HG03066 (cell line): Measurements from ENCODE around the gene DDI1.

ENCODE experiments used
- ATAC-seq: cut with Tn5 transposase; IDR thresholded peaks from one replicate; pipeline ENCODE4 v1.9.1; 2021; ENCODE audit warnings: low read depth; ENCODE audit not compliant: unreplicated experiment

Gene DDI1

GRCh38 chr11:104036588-104036987 is at the start of gene DDI1:
Gene DDI1, plus strand, starts transcription at chr11:104036640. Its CDS starts 183 bp downstream, at chr11:104036823.
- no peak for ATAC-seq

GRCh38 chr11:103987629-103988594 is 48.5 kb upstream of the DDI1 start:
- no peak for ATAC-seq

GRCh38 chr11:103988595-103988969 is 47.9 kb upstream of the DDI1 start:
- no peak for ATAC-seq

- no peak for ATAC-seq
Observed at GRCh38 chr11:103993507-103993906, 42.9 kb upstream of the DDI1 start.

- ATAC-seq = no peak
Observed at GRCh38 chr11:103994094-103994493, 42.3 kb upstream of the DDI1 start.

- ATAC-seq = no peak
Observed at GRCh38 chr11:103994518-103994917, 41.9 kb upstream of the DDI1 start.

- ATAC-seq = no peak
Observed at GRCh38 chr11:103995896-103996295, 40.5 kb upstream of the DDI1 start.

- ATAC-seq = peak; percentile 46
Observed at GRCh38 chr11:103997082-103997481, 39.4 kb upstream of the DDI1 start.

GRCh38 chr11:103998826-103999508 is 37.5 kb upstream of the DDI1 start:
- no peak for ATAC-seq

GRCh38 chr11:104000798-104001197 is 35.6 kb upstream of the DDI1 start:
- no peak for ATAC-seq

GRCh38 chr11:104001561-104002056 is 34.8 kb upstream of the DDI1 start:
- ATAC-seq = no peak

GRCh38 chr11:104003491-104003890 is 32.9 kb upstream of the DDI1 start:
- no peak for ATAC-seq

- ATAC-seq = no peak
Observed at GRCh38 chr11:104005234-104005855, 31.1 kb upstream of the DDI1 start.

GRCh38 chr11:104009744-104010143 is 26.7 kb upstream of the DDI1 start:
- no peak for ATAC-seq

GRCh38 chr11:104011044-104011443 is 25.4 kb upstream of the DDI1 start:
- no peak for ATAC-seq

- ATAC-seq = peak; percentile 95
Observed at GRCh38 chr11:104015649-104016415, 20.6 kb upstream of the DDI1 start.

GRCh38 chr11:104024572-104024971 is 11.9 kb upstream of the DDI1 start:
- no peak for ATAC-seq

- no peak for ATAC-seq
Observed at GRCh38 chr11:104028476-104029263, 7.8 kb upstream of the DDI1 start.

GRCh38 chr11:104033134-104033533 is 3.3 kb upstream of the DDI1 start:
- ATAC-seq = no peak

GRCh38 chr11:104033561-104033960 is 2.9 kb upstream of the DDI1 start:
- ATAC-seq = no peak
